HG03064 (cell line): ENCODE results near the gene C11orf42.

Experiments
- ATAC-seq: cut with Tn5 transposase; IDR thresholded peaks from one replicate; pipeline ENCODE4 v1.9.1; 2021; ENCODE audit warnings: low read depth; ENCODE audit not compliant: unreplicated experiment

C11orf42 gene

DNA sequence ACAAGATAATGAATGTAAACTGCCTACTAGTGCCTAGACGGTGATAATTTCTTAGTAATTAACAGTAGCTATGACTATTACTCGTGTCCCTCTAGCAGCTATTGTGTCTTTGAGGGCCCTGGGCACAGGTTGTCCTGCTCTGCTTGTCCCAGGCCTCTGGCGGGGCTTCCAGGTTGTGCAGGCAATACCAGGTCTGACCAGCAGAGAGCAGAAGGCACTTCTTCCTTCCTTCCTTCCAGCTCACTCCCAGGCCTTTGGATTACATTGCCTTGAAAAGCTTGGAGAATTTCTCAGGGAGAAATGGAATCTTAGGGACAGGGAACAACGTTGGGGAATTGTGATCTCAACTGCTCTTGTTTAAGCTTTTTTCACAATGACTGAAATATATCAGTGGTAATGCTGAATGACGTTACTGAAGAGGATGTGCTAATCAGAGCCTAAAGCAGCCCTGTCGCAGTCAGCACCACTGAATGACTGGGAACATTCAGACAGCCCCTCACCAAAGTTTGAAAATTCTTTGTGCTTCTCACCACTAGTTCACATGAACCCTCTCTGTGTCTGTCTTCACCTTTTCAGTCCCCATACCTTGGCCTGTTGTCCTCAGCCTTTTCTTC is 45.9 kb downstream of the C11orf42 start:
- ATAC-seq: no peak

DNA sequence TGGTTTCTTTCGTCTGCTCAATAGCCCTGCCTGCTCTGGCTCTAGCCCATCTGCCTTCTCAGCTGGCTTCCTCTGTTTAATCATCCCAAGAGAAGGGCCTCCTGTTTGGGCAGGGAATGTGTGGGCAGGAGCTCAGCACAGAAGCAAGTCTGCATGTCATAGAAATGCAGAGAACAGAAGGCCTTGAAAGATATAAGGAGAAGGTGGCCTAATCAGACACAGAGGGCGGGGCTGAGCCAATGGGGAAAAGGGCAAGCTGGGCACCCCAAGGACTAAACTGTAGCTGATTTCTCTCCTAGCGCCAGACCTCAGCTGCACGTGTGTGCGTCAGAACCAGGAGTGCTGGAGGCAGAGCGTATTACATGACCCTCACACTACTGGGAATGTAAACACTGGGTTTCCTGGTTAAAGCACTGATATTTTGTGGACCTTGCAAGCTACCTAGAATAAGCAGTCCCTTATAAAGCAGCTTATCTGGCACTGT is 46.7 kb downstream of the C11orf42 start:
- ATAC-seq: no peak

DNA sequence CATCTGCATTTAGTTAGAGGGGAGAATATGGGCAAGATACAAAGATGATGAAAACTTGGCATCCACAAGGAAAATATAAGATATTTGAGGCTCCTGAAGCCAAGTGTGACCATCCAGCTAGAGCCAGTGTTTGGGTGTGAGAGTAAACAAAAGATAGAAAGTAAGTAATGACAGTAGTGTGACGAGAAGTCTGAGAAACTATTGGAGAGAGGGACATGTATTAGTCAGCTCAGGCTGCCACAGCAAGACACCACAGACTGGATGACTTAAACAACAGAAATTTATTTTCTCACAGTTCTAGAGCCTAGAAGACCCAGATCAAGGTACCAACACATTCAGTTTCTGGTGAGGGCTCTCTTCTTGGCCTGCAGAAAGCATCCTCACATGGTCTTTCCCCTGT is 47.8 kb downstream of the C11orf42 start:
- ATAC-seq: no peak

DNA sequence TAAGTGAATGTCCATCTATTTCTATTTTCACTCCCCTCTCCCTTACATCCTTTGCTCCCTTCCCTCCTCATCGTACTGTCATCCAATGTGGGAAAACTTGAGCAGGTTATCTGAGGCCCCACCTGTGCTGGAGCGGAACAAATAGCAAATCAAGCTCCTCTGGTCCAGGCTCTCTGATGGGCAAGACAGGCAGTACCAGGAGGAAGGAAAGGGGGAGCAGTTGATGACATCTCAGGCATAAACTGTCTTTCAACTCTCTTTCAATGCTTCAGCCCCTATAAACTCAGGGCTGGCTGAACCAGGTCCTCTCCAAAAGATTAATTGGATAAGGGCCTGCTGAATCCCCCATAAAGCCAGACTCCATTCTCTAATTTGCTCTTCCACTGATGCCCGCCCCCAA is 52.8 kb downstream of the C11orf42 start:
- ATAC-seq: no peak

DNA sequence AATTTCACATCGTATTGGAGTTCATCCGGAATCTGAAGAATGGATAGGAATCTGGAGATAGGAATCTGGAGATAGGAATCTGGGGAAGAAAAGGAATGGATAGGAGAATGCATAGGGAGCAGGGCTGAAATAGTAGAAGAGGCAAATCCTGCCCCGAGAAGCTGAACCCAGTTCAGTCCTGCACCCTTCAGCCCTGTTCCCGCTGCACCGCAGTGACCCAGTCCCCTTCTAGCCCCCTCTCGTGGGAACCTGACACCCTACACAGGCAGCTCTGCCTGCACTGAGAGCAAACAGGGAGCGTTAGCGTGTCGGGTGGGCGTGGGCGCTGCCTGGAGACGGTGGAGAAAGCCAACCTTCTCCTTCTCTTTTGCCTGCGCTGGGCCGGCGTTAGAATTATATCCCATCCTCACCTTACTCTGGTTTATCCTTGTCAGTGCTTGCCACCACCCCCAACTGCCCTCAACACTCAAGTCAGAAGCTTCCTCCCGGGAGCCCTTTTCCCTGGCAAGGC is 53.3 kb downstream of the C11orf42 start:
- no peak for ATAC-seq

DNA sequence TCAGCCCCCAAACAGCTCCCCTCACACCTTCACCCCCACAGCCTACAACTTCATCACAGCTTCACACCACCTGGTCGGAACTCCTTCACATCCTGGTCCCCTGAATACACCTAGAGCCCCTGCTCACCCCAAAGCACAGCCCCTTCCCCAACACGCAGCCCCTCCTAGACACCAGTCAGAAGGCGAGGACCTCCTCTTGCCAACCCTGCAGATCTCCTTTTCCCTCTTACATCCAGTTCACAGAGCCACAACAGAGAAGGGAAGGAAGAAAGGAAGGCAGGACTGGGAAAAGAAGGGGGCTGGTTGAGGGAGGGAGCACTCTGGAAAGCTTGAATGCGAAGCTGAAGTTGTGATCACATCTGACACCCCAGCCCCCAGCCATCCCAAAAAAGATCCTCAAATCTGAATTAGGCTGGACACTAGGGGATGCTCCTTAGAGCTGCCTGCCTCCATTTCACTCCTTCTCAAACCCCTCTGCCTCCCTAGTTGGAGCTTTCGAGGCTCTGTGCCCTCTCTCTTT is 54.9 kb downstream of the C11orf42 start:
- ATAC-seq: no peak
